ENCODE measurements around the gene MTMR3.

- TF ChIP-seq CTCF (IDR thresholded peaks at IDR 0.05; ENCODE audit: insufficient read depth, low read depth, low read length) (no peak), EZH2 (IDR thresholded peaks at IDR 0.05; ENCODE audit: insufficient read depth, low read length) (no peak)
Observed at GRCh38 chr22:29912605-29913398, 29.8 kb downstream of the MTMR3 start.
